OCI-LY3 (cell line): ENCODE results near the gene ATPAF2.

Experiments
- H2AFZ ChIP-seq: fragments of 200-600, 300-600 bp; shearing (Covaris generic); 2 replicates; pipeline ENCODE4 v1.6.0; 2014; ENCODE audit warnings: antibody characterized with exemption, low read depth, low read length
- H3K27ac ChIP-seq: fragments of 200-600, 300-600 bp; sonication (generic); 2 replicates; pipeline ENCODE4 v1.5.1; 2014; ENCODE audit warnings: mild to moderate bottlenecking, low read length, moderate library complexity, mixed read lengths
- H3K27me3 ChIP-seq: fragments of 200-600, 300-600 bp; sonication (generic); 2 replicates; pipeline ENCODE4 v1.6.1; 2014; ENCODE audit warnings: low read depth, low read length, mixed read lengths
- H3K36me3 ChIP-seq: fragments of 200-600, 300-600 bp; sonication (generic); replicated peaks from 2 replicates; pipeline ENCODE3; 2014; ENCODE audit warnings: low read depth, low read length, mixed read lengths
- H3K4me1 ChIP-seq: fragments of 300-600, 200-600 bp; sonication (generic); 2 replicates; pipeline ENCODE4 v1.6.1; 2014; ENCODE audit warnings: low read length, mixed read lengths
- H3K4me2 ChIP-seq: fragments of 200-600, 300-600 bp; sonication (generic); 2 replicates; pipeline ENCODE4 v1.6.1; 2014; ENCODE audit warnings: low read length, mixed read lengths
- H3K4me3 ChIP-seq: fragments of 300-600, 200-600 bp; sonication (generic); 2 replicates; pipeline ENCODE4 v1.5.1; 2014; ENCODE audit warnings: antibody characterized with exemption, mild to moderate bottlenecking, low read length, moderate library complexity
- H3K79me2 ChIP-seq: fragments of 300-600, 200-600 bp; shearing (Covaris generic); 2 replicates; pipeline ENCODE4 v1.6.1; 2014; ENCODE audit warnings: mild to moderate bottlenecking, low read length, mixed read lengths
- H3K9ac ChIP-seq: fragments of 300-600, 200-600 bp; shearing (Covaris generic); 2 replicates; pipeline ENCODE4 v1.6.0; 2014; ENCODE audit warnings: mild to moderate bottlenecking, low read length, moderate library complexity
- H3K9me3 ChIP-seq: fragments of 200-600, 300-600 bp; shearing (Covaris generic); 2 replicates; pipeline ENCODE4 v1.6.1; 2014; ENCODE audit warnings: low read length, mixed read lengths; ENCODE audit not compliant: insufficient read depth
- H4K20me1 ChIP-seq: fragments of 200-600, 300-600 bp; sonication (generic); 2 replicates; pipeline ENCODE4 v1.6.1; 2016; ENCODE audit warnings: low read length, mixed read lengths; ENCODE audit not compliant: insufficient read depth
- CTCF ChIP-seq: fragments of 200-600, 300-600 bp; sonication (generic); IDR thresholded peaks from 2 replicates; pipeline ENCODE4 v1.5.1; 2014; ENCODE audit warnings: antibody characterized with exemption, low read length, low read depth
- EZH2phosphoT487 ChIP-seq: fragments of 200-600 bp; shearing (Covaris generic); IDR thresholded peaks from 2 replicates; pipeline ENCODE4 v1.6.1; 2018; ENCODE audit warnings: antibody characterized with exemption, mixed run types, low read depth

The ATPAF2 gene

GRCh38 chr17:17972952-17973254 is 66.1 kb downstream of the ATPAF2 start:
- Histone ChIP-seq H3K9ac (no peak overlapping the region), H3K4me3 (peak overlapping the region; percentile 73), H2AFZ (no peak overlapping the region), H3K27ac (no peak overlapping the region), H3K4me2 (peak overlapping the region; percentile 59), H3K36me3 (no peaks in the 10 kb centered on the region), H3K9me3 (no peaks in the 10 kb centered on the region), H4K20me1 (no peaks in the 10 kb centered on the region), H3K27me3 (no peaks in the 10 kb centered on the region), H3K79me2 (no peaks in the 10 kb centered on the region), H3K4me1 (0 out of 2 replicates have a peak, but pooled peaks cover 2% of the 10 kb centered on the region)
- TF ChIP-seq CTCF = no peak
- no peak for TF ChIP-seq EZH2phosphoT487

- Histone ChIP-seq H4K20me1 (no peaks in the 10 kb centered on the region), H3K36me3 (no peaks in the 10 kb centered on the region), H3K27me3 (no peaks in the 10 kb centered on the region), H2AFZ (no peak within 1 kb of the TSS), H3K4me3 (peak within 1 kb of the TSS; percentile 76), H3K4me1 (0 out of 2 replicates have a peak, but pooled peaks cover 2% of the 10 kb centered on the region), H3K9ac (0 out of 2 replicates have a peak within 1 kb of the TSS, but pooled peaks have one; percentile 32), H3K79me2 (no peaks in the 10 kb centered on the region), H3K4me2 (peak within 1 kb of the TSS; percentile 59), H3K9me3 (no peaks in the 10 kb centered on the region), H3K27ac (no peak within 1 kb of the TSS)
- TF ChIP-seq CTCF (no peak), EZH2phosphoT487 (no peak)
These were observed 66.6 kb downstream of the ATPAF2 start, which contains the start of the genes DRC3 and TOM1L2 for GRCh38 chr17:17972126-17972951. Gene DRC3, plus strand, starts transcription at chr17:17972862. Its CDS starts 4,737 bp downstream, at chr17:17977599. Gene TOM1L2, minus strand, starts transcription at chr17:17972400. Its CDS starts 87 bp downstream, at chr17:17972313.

GRCh38 chr17:17971431-17972125 is 67.4 kb downstream of the ATPAF2 start:
- Histone ChIP-seq H3K9ac (0 out of 2 replicates have a peak overlapping the region, but pooled peaks have one; percentile 32), H3K79me2 (no peaks in the 10 kb centered on the region), H3K4me2 (peak overlapping the region; percentile 49), H3K27me3 (no peaks in the 10 kb centered on the region), H2AFZ (no peak overlapping the region), H3K4me1 (peaks cover 3% of the 10 kb centered on the region), H3K36me3 (no peaks in the 10 kb centered on the region), H3K9me3 (no peaks in the 10 kb centered on the region), H3K27ac (no peak overlapping the region), H4K20me1 (no peaks in the 10 kb centered on the region), H3K4me3 (peak overlapping the region; percentile 76)
- TF ChIP-seq EZH2phosphoT487 (no peak), CTCF (no peak)
